Keratinocyte (primary cell): ENCODE data around the gene FAHD1.

Experiments
- CTCF ChIP-seq, 3 experiments: IDR thresholded peaks in 1 of 3; conservative IDR thresholded peaks in 1 of 3; optimal IDR thresholded peaks in 1 of 3; 2 replicates in 2 of 3; 3 replicates in 1 of 3; pipeline versions ENCODE3 to v1.5.1; 2011; ENCODE audit warnings: low read length in 3 of 3, mild to moderate bottlenecking in 3 of 3, moderate library complexity in 2 of 3, control low read depth in 1 of 3, inconsistent platforms in 1 of 3; ENCODE audit not compliant: insufficient read depth in 2 of 3; ENCODE audit errors: extremely low read depth in 1 of 3
- EZH2 ChIP-seq: IDR thresholded peaks from one replicate; pipeline ENCODE4 v1.6.1; 2012; ENCODE audit warnings: inconsistent platforms, mild to moderate bottlenecking, low read length, moderate library complexity

- no peak for TF ChIP-seq CTCF (optimal IDR thresholded peaks at IDR 0.05 in 1 of 3, IDR thresholded peaks at IDR 0.05 in 1 of 3, conservative IDR thresholded peaks at IDR 0.05 in 1 of 3; ENCODE audit: extremely low read depth in 1 of 3, insufficient read depth in 2 of 3, low read length in 3 of 3)
- no peak for TF ChIP-seq EZH2
Measured at GRCh38 chr16:1857433-1858097, 30.6 kb downstream of the FAHD1 start.
